Breast epithelium (tissue), 4 donors: ENCODE results near the gene PLCL2. TPM values are rescaled to one million over a fixed set of nuclear protein-coding genes. Genes with fewer than 3 reads are reported as not detected.

ENCODE experiments used
- DNase-seq, 2 donors: peaks; one replicate each; pipeline ENCODE4 v3.0.0-alpha.2; 2019; ENCODE audit warnings: low spot score in 2 of 2
- H3K27ac ChIP-seq, 2 donors: fragments of 200-600 bp; sonication (generic) in 1 of 2; one replicate each; pipeline ENCODE4 v1.5.1; 2016 to 2019; ENCODE audit warnings: mild to moderate bottlenecking in 1 of 2
- H3K27me3 ChIP-seq, 2 donors: fragments of 200-600 bp; sonication (generic) in 1 of 2; one replicate each; pipeline versions ENCODE4 v1.5.1 to v1.6.0; 2017 to 2019; ENCODE audit warnings: control low read depth in 1 of 2, mild to moderate bottlenecking in 1 of 2
- H3K36me3 ChIP-seq: fragments of 200-600 bp; one replicate; pipeline ENCODE4 v1.5.1; 2019
- H3K4me1 ChIP-seq, 2 donors: fragments of 200-600 bp; sonication (generic); one replicate each; pipeline ENCODE4 v1.5.1; 2016 to 2019; ENCODE audit warnings: control low read depth in 1 of 2
- H3K4me3 ChIP-seq, 3 donors: fragments of 200-600 bp; sonication (generic); 1 replicate in 2 of 3; 2 replicates in 1 of 3; pipeline ENCODE4 v1.5.1; 2016 to 2019; ENCODE audit warnings: mild to moderate bottlenecking in 3 of 3, moderate library complexity in 2 of 3
- H3K9me3 ChIP-seq, 2 donors: fragments of 200-600 bp; sonication (generic) in 1 of 2; one replicate each; pipeline ENCODE4 v1.5.1; 2016 to 2019; ENCODE audit warnings: control low read depth in 1 of 2
- CTCF ChIP-seq, 3 donors: fragments of 450-650 bp; IDR thresholded peaks; one replicate each; pipeline ENCODE4 v1.5.1; 2016 to 2017; ENCODE audit warnings: antibody characterized with exemption in 3 of 3, mild to moderate bottlenecking in 3 of 3, moderate library complexity in 3 of 3
- POLR2A ChIP-seq: fragments of 450-650 bp; IDR thresholded peaks from one replicate; pipeline ENCODE4 v1.6.1; 2016; ENCODE audit warnings: antibody characterized with exemption, mild to moderate bottlenecking, moderate library complexity
- POLR2AphosphoS5 ChIP-seq, 3 donors: sonication (generic); formaldehyde crosslinking; IDR thresholded peaks; one replicate each; pipeline ENCODE4 v1.6.1; 2017; ENCODE audit warnings: antibody characterized with exemption in 3 of 3
- intact Hi-C: fragments of 100-400 bp; cut with DNase I; formaldehyde crosslinking; loops from one replicate; pipeline ENCODE4 v1.15.1; 2023; ENCODE audit warnings: low total_unique reads
- total RNA-seq, 3 donors: library from RNA; depleted of rRNA; stranded (reverse); fragments of >200 nt; gene quantifications; one replicate each; pipeline ENCODE4 v1.1.0, GENCODE V29; 2016

The PLCL2 gene
- 10 to 100 TPM in 2 of 3 donors, 1 to 10 TPM in 1; 7.8 to 21.9 (median 17.0) TPM for total RNA-seq

- TF ChIP-seq POLR2AphosphoS5 (IDR thresholded peaks at IDR 0.05) = no peak
- no peak for TF ChIP-seq CTCF (IDR thresholded peaks at IDR 0.05)
- no peak for TF ChIP-seq POLR2A
- intact Hi-C loops = no loop called here
- Histone ChIP-seq H3K36me3 (no peaks in the 10 kb centered on the region), H3K4me1 (peaks cover 0 to 4% of the 10 kb centered on the region in 2 donors), H3K27me3 (no peaks in the 10 kb centered on the region), H3K27ac (peak within 1 kb of the TSS; percentile 86 to 96), H3K9me3 (no peaks in the 10 kb centered on the region), H3K4me3 (peak within 1 kb of the TSS; percentile 63 to 88 (median 78))
- no peak for DNase-seq
Observed at GRCh38 chr3:16884748-16885592, at the start of gene PLCL2. PLCL2 (plus strand) TSS chr3:16884955; CDS start chr3:16885040, 85 bp downstream.

GRCh38 chr3:16836505-16837237, 48.1 kb upstream of the PLCL2 start:
- no peak overlapping the region for H3K27ac ChIP-seq
- intact Hi-C loops = no loop called here
- no peak for DNase-seq

GRCh38 chr3:16837602-16838001, 47.2 kb upstream of the PLCL2 start:
- H3K4me3 ChIP-seq = no peak overlapping the region
- no peak overlapping the region for H3K27ac ChIP-seq
- no peak for DNase-seq
- intact Hi-C loops = no loop called here
- TF ChIP-seq CTCF (IDR thresholded peaks at IDR 0.05) (no peak), POLR2AphosphoS5 (IDR thresholded peaks at IDR 0.05) (no peak), POLR2A (no peak)
- H3K36me3 ChIP-seq = no peaks in the 10 kb centered on the region
- no peaks in the 10 kb centered on the region for H3K27me3 ChIP-seq
- no peaks in the 10 kb centered on the region for H3K4me1 ChIP-seq
- no peaks in the 10 kb centered on the region for H3K9me3 ChIP-seq

More at GRCh38 chr3:16836505-16837237, 48.1 kb upstream of the PLCL2 start:
- no peak for TF ChIP-seq POLR2A
- no peak for TF ChIP-seq CTCF (IDR thresholded peaks at IDR 0.05)
- TF ChIP-seq POLR2AphosphoS5 (IDR thresholded peaks at IDR 0.05) = no peak
- Histone ChIP-seq H3K4me1 (no peaks in the 10 kb centered on the region), H3K4me3 (no peak overlapping the region), H3K27me3 (no peaks in the 10 kb centered on the region), H3K9me3 (no peaks in the 10 kb centered on the region), H3K36me3 (no peaks in the 10 kb centered on the region)

GRCh38 chr3:16838561-16838960, 46.2 kb upstream of the PLCL2 start:
- Histone ChIP-seq H3K4me3 (no peak overlapping the region), H3K27me3 (no peaks in the 10 kb centered on the region), H3K4me1 (no peaks in the 10 kb centered on the region), H3K27ac (no peak overlapping the region), H3K9me3 (no peaks in the 10 kb centered on the region), H3K36me3 (no peaks in the 10 kb centered on the region)
- DNase-seq = no peak
- intact Hi-C loops = no loop called here
- TF ChIP-seq POLR2AphosphoS5 (IDR thresholded peaks at IDR 0.05) = no peak
- TF ChIP-seq CTCF (IDR thresholded peaks at IDR 0.05) = no peak
